GM19455 (cell line): ENCODE data around the gene QSOX2.

Source experiments
- ATAC-seq: cut with Tn5 transposase; IDR thresholded peaks from one replicate; pipeline ENCODE4 v1.9.1; 2021; ENCODE audit not compliant: unreplicated experiment

The QSOX2 gene

GRCh38 chr9:136193127-136193890, 52.3 kb downstream of the QSOX2 start:
- no peak for ATAC-seq

DNA sequence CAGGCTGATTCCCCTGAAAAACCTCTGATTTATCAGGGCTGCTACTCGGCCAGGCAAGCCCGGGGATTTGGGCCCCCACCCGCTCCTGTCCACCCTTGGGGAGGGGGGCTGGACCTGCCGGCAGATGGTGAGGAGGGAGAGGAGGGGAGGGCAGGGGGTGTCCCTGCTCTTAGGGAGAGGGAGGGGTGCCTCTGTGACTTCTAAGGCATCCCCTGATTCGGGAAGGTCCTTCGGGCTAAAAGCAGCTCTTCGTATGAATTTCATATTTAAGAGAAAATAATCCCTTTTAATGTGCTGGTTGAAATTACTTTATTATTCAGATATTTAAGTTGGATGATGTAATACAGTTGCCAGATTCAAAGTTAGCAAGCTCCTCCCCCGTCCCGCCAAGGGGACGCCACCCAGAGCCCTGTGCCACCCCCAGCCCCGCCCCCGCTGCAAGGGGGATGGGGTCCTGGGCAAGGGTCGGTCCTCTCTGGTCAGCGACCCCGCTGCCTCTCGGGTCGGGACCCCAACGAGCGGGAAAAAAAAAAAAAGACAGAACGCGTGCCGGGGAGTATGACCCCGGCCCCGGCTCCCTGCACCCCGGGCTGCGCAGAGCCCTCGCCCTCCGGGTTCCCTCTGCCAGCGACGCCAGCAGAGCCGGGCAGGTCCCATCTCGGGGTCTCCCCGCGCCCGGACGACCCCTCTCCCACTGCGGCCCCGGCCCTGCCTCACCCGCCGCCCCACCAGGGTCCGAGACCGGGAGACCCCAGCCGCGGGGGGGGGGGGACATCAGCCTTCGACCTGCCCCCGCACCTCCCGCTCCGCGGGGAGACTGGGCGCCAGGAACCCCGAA, 53.1 kb downstream of the QSOX2 start:
- no peak for ATAC-seq

DNA sequence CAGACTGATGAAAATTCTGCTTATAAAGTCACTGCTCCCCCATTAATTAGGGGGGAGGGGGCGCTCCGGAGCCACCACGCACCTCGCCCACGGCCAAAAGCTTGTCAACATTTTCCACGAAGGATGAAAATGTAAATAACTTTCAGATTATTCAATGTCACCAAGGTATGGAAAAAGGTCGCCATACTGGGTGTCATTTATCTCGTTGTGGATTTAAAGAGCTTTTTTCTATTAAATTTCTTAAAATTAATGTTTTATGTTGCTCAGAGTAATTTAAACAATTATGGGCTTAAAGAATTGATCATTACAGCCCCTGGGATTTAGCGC, 53.7 kb downstream of the QSOX2 start:
- no peak for ATAC-seq

DNA sequence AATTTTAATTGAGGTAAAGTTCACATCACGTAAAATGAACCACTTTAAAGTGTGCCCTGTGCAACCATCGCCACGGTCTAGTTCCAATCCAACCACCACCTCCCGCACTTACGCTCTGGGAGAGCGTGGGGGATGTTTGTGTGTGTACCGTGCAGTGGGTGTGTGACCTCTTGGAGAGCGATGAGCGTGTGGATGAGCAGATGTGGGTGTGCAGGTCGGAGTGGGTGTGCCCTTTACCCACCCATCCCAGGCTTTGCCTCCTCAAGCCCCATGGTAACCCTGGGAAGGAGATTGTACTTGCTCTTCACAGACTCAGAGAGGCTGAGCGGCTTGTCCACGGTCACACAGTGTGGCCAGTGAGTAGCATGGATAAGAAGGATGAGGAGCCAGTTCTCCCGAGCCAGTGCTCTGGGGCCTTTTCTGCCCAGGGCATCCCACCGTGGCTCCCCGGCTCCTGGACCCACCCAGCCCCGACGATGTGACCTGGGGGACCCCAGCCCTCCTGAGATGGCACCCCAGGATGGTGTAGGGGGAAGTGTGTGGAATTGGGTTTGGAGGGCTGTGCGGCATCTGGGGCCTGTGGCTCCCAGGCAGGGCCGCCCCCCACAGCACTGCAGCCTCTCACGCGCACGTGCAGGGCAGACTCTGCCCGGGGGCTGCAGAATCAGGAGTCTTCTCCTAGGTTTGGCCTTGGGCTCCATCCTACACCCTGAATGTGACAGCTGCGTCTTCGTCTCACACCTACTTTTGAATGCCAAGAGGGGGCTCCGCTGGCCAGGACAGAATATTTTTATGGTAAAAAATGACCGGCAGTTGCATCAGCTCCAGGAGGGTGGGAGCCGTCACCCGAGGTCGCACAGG, 54.3 kb downstream of the QSOX2 start:
- no peak for ATAC-seq

GRCh38 chr9:136190656-136191055, 55.0 kb downstream of the QSOX2 start:
- ATAC-seq: no peak

- ATAC-seq: no peak
Observed at GRCh38 chr9:136190237-136190601, 55.4 kb downstream of the QSOX2 start.

GRCh38 chr9:136189394-136190236, 56.0 kb downstream of the QSOX2 start:
- ATAC-seq: no peak

- ATAC-seq: no peak
Observed at GRCh38 chr9:136187683-136188586, 57.7 kb downstream of the QSOX2 start.

DNA sequence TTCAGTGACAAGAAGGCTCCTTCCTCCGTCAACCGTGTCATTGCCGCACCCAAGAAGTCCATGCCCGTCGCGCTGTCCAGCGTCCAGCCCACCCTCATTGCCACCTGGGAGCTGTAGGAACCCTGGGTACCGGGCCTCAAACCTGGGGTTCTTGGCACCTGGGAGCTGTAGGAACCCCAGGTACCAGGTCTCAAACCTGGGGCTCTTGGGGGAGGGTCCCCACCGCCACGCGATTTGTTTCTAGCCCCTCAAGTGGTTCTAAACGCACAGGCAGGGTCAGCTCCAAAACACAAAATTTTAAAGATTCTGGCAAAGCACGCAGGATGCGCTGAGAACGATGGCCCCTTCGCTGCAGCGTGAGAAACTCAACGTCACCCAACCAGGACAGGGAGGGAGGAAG, 58.4 kb downstream of the QSOX2 start:
- no peak for ATAC-seq

DNA sequence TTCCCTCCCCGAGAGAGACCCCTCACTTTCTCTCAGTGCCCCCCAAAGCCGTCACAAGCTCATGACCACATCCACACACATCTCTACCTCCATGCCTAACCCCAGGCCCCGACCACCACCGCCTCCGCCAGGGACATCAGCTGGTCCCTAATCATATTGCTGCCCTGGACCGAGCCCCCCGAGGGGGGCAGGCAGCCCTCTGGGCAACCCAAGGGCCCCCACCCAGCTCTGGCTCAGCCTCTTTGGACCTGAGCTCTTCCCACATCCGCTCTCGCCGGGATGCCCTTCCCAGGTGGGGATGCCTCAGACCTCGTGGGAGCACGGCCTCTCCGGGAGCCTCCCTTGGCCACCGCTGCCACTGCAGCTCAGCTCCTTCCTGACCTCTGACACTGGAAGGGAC, 59.2 kb downstream of the QSOX2 start:
- ATAC-seq: no peak

DNA sequence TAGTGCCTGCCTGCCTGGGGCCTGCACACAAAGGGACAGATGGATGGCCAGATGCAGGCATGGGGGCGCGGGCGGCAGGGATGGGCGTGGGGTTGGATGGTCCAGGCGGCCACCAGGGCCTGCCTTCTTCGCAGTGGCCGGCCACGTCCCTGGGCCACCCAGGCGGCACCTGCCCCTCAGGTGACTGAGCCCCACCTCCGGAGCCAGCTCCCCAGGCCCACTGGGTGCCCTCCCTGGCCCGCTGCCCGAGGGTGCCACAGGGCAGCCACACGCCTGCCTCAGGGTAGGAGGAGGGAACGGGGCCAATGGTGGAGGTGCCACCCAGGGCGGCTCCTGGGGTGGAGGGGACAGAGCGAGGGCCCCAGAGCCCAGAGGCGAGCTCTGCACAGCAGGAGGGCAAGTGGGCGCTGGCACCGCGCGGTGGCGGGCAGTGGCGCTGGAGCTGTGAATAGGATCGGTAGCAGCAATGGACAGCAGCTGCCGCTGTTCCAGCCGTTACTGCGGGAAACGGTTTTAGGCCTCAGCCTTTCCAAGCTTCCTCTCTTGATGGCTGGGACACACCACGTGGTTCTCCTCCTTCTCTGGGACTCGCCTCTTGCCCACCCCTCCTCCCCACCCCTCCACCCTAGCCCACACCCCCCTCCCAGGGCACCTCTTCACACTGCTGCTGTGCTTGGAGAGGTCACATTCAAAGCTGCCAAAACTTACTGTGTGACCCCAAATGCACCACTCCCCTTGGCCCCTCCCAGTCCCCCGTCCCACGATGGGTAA, 59.8 kb downstream of the QSOX2 start:
- no peak for ATAC-seq

DNA sequence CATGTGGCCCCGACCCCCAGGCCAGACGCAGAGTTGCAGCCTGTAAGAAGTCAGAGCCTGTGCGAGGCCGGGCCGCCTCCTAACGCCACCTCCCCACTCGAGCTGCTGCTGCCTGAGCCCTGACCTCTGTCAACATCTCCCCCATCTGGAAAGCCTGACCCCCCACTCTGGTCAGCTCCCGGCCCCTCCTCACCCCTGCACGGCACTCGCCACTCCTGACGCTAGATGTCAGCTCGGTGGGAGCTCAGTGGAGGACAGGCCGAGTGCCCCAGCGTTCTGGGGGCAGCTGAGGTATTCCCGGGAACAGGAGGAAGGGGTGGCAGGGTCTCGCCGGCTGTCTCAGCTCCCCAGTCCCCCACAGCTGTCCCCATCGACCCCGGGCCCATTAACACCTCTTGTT, 60.5 kb downstream of the QSOX2 start:
- ATAC-seq: no peak

- ATAC-seq: no peak
Observed at GRCh38 chr9:136182850-136183422, 62.7 kb downstream of the QSOX2 start.

DNA sequence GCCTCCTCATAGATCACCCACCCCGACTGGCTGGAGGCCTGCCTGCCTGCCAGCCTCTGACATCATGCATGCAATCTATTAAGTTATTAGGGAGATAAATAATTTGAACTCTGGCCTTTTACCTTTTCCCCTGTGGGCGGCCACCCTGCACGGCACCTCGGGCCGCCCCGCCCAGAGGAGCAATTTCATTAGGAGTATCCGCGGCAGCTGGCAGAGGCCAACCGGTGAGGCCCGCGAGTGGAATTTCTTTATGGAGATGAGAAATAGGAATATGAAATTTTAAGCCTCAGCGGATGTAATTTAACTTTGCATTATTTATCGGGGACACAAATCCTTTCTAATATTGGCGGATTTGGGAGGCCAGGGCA, 63.2 kb downstream of the QSOX2 start:
- no peak for ATAC-seq

GRCh38 chr9:136181784-136182419, 63.7 kb downstream of the QSOX2 start:
- no peak for ATAC-seq

GRCh38 chr9:136180586-136180985, 65.0 kb downstream of the QSOX2 start:
- ATAC-seq: no peak

DNA sequence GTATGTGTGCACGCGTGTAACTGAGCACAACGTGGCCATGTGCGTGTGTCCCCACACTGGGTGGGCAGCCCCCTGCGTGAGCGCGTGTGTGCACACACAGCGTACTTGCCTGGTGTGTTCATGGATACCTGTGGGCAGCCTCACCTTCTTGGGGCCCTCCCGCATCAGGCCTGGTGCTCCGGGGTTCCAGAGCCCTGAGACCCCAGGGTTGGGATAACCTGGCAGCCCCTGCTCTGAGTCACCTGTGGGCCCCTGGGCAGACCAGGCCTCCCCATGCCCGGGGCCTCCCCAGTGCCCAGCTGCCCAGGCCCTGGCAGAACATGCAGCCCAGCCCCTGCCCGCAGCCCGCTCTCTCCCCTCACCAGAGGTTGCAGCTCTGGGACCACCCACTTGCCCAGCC, 65.9 kb downstream of the QSOX2 start:
- ATAC-seq: no peak

DNA sequence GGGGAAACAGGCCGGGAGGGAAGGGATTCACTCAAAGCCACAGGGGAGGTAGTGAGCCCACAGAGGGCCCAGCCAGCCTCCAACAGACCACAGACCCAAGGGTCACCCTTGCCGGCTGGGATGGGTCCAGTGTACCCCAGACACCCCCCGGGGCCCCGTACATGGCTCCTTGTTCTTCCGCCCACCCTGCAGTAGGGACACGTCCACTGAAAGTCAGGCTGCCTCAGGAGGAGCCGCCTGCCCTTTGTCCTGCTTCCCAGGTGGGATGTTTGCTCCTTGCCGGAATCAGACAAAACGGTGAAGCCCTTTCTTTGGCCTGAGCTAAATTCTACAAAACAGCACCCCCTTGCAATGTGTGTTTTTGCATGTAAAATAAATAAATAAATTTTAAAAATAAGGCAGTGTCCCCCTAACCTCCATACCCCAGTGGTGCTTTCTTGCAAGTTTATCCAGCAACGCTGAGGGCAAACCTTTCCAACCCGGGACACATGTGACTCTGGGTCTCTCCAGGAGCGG, 66.5 kb downstream of the QSOX2 start:
- ATAC-seq: no peak
